Myocyte (in vitro differentiated cells): Measurements from ENCODE around the gene EVPLL. TPM values are rescaled to one million over a fixed set of nuclear protein-coding genes. Genes with fewer than 3 reads are reported as not detected.
"Not testable (repeated sequence)": the region's sequence is repeated elsewhere in the genome, so short reads cannot be mapped to it uniquely, and the experiment has no call there.

ENCODE experiments used
- DNase-seq: peaks from one replicate; pipeline ENCODE4 v3.0.0-alpha.2; 2012; ENCODE audit warnings: low read depth
- microRNA-seq: library from miRNA; unstranded; fragments of <30 nt; microRNA quantifications from one replicate; pipeline ENCODE4, GENCODE V29; 2016
- total RNA-seq: library from RNA; depleted of rRNA; stranded (reverse); fragments of >200 nt; gene quantifications from 2 replicates; pipeline ENCODE4 v1.2.3, GENCODE V29; 2014

Gene EVPLL
- total RNA-seq, 1 donor from 2014 or later: not detected

GRCh38 chr17:18423015-18423414 is 45.4 kb downstream of the EVPLL start:
- not testable (repeated sequence) for DNase-seq

GRCh38 chr17:18425593-18425992 is 48.0 kb downstream of the EVPLL start:
- DNase-seq: not testable (repeated sequence)

GRCh38 chr17:18426639-18427038 is 49.1 kb downstream of the EVPLL start:
- DNase-seq: not testable (repeated sequence)

GRCh38 chr17:18432206-18432605 is 54.6 kb downstream of the EVPLL start:
- not testable (repeated sequence) for DNase-seq

Small RNAs within 50 kb of the gene (microRNA-seq; reads per million reads assigned to microRNA genes)
- not detected for gene MIR6778

Other genes starting within 250 kb of the EVPLL start
- gene ALKBH5, start 193.9 kb upstream of the EVPLL start, total RNA-seq: 240 and 243 TPM in 2 replicates
- gene LLGL1, start 152.1 kb upstream of the EVPLL start, total RNA-seq: 23.0 and 31.2 TPM in 2 replicates
- gene FLII, start 119.0 kb upstream of the EVPLL start, total RNA-seq: 497 and 558 TPM in 2 replicates
- gene MIEF2, start 117.1 kb upstream of the EVPLL start, total RNA-seq: 38.0 and 50.5 TPM in 2 replicates
- gene TOP3A, start 62.8 kb upstream of the EVPLL start, total RNA-seq: 33.0 and 35.8 TPM in 2 replicates
- 10.8 and 11.2 TPM in 2 replicates for gene SMCR8, start 62.5 kb upstream of the EVPLL start, total RNA-seq
- 5.0 and 6.1 TPM in 2 replicates for gene SHMT1, start 14.2 kb upstream of the EVPLL start, total RNA-seq
- gene LGALS9C, start 99.0 kb downstream of the EVPLL start, total RNA-seq: not detected in 2 replicates